ENCODE data around the gene POLA2. TPM values are rescaled to one million over a fixed set of nuclear protein-coding genes. Genes with fewer than 3 reads are reported as not detected.

Gene POLA2
- total RNA-seq, 1 experiment from 2014 or later = 35.6 TPM

DNA sequence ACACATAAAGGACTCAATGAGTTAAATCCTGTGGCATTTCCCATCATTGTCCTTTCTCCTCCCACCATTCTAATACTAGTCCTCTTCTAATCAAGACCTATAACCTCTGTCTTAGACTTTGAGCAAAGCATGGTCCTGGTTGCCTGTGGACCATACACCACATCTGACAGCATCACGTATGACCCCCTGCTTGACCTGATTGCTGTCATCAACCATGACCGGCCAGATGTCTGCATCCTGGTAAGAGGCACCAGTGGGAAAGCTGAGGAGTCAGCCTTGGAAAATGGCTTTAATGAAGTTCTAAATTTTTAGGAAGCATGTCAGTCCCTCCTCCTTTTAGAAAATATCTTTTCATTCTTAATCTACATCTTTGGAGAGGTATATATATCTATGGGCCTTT is 25.8 kb downstream of the POLA2 start (continued):
- TF ChIP-seq, protein P1, sequence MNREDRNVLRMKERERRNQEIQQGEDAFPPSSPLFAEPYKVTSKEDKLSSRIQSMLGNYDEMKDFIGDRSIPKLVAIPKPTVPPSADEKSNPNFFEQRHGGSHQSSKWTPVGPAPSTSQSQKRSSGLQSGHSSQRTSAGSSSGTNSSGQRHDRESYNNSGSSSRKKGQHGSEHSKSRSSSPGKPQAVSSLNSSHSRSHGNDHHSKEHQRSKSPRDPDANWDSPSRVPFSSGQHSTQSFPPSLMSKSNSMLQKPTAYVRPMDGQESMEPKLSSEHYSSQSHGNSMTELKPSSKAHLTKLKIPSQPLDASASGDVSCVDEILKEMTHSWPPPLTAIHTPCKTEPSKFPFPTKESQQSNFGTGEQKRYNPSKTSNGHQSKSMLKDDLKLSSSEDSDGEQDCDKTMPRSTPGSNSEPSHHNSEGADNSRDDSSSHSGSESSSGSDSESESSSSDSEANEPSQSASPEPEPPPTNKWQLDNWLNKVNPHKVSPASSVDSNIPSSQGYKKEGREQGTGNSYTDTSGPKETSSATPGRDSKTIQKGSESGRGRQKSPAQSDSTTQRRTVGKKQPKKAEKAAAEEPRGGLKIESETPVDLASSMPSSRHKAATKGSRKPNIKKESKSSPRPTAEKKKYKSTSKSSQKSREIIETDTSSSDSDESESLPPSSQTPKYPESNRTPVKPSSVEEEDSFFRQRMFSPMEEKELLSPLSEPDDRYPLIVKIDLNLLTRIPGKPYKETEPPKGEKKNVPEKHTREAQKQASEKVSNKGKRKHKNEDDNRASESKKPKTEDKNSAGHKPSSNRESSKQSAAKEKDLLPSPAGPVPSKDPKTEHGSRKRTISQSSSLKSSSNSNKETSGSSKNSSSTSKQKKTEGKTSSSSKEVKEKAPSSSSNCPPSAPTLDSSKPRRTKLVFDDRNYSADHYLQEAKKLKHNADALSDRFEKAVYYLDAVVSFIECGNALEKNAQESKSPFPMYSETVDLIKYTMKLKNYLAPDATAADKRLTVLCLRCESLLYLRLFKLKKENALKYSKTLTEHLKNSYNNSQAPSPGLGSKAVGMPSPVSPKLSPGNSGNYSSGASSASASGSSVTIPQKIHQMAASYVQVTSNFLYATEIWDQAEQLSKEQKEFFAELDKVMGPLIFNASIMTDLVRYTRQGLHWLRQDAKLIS (CRISPR knock-in tag; IDR thresholded peaks at IDR 0.05; ENCODE audit: borderline replicate concordance) = no peak
- no peak for TF ChIP-seq SOX15 (CRISPR knock-in tag; IDR thresholded peaks at IDR 0.05)
- no peak for TF ChIP-seq ZNF121 (CRISPR knock-in tag; IDR thresholded peaks at IDR 0.05)
- no peak for TF ChIP-seq NR1H2 (CRISPR knock-in tag; IDR thresholded peaks at IDR 0.05)
- TF ChIP-seq, protein P2, sequence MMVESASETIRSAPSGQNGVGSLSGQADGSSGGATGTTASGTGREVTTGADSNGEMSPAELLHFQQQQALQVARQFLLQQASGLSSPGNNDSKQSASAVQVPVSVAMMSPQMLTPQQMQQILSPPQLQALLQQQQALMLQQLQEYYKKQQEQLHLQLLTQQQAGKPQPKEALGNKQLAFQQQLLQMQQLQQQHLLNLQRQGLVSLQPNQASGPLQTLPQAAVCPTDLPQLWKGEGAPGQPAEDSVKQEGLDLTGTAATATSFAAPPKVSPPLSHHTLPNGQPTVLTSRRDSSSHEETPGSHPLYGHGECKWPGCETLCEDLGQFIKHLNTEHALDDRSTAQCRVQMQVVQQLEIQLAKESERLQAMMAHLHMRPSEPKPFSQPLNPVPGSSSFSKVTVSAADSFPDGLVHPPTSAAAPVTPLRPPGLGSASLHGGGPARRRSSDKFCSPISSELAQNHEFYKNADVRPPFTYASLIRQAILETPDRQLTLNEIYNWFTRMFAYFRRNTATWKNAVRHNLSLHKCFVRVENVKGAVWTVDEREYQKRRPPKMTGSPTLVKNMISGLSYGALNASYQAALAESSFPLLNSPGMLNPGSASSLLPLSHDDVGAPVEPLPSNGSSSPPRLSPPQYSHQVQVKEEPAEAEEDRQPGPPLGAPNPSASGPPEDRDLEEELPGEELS (CRISPR knock-in tag; IDR thresholded peaks at IDR 0.05) = no peak
- no peak for TF ChIP-seq ZNF423 (CRISPR knock-in tag; IDR thresholded peaks at IDR 0.05)
- no peak for TF ChIP-seq TCF7 (CRISPR knock-in tag; IDR thresholded peaks at IDR 0.05; ENCODE audit: low read depth)
- no peak for TF ChIP-seq MYBL2 (CRISPR knock-in tag; IDR thresholded peaks at IDR 0.05)
- TF ChIP-seq, protein P3, sequence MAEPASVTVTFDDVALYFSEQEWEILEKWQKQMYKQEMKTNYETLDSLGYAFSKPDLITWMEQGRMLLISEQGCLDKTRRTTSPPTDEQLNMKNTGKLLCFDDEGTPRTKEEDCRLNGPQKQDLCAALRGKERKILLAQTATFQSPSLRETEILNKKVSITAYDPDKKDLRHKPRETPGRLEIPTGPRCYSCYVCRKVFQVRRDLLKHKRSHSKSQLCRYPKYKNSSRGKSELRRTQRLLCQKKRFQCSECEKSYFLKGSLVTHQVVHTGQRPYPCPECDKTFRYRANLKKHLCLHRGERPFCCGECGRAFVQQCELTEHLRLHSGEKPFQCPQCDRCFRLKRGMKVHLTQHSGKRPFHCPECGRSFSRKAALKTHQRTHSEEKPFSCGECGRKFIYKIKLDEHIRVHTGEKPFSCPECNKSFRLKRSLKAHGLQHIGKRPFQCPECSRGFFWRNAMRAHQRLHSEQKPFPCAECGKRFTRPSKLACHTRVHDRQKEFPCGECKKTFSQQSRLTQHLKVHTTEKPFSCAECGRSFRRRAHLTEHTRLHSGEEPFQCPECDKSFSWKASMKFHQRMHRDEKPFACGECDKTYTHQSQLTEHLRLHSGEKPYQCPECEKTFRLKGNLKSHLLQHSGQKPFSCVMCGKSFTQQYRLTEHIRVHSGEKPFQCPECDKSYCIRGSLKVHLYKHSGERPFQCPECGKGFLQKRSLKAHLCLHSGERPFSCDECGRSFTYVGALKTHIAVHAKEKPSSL (CRISPR knock-in tag; conservative IDR thresholded peaks at IDR 0.05) = no peak
- no peak for TF ChIP-seq MAX (CRISPR knock-in tag; IDR thresholded peaks at IDR 0.05)

DNA sequence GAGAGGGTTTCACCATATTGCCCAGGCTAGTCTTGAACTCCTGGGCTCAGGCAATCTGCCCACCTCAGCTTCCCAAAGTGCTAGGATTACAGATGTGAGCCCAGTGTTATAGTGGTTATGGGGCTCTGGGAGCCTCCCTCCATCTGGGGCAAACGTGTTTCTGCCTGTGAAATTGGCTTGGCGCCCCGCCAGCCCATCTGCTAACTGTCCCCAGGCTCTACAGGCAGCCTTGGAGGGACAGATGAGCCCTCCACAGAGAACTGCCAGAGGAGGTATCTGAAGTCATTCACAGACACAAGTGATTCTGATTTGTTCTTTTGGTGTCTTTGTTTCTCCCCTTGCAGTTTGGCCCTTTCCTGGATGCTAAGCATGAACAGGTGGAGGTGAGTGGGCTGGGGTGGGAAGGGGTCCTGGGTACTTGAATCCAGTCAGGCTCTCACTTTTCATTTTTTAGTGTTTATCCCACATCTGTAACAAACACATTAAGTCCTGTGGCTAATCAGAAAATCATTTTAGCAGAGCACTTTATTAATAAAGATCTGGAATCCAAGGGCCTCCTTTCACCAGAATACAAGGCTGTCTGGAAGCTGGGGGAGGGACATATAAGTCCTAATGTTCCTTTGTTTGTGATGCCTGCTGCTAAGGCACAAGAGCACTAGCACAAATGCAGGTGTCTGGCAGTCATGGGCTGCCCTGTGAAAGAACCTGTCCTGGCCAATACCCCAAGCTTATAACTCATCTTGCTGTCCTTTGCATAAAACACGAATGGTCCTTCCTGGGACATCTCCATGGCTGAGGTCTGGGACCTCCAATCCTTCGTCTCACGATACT is 27.2 kb downstream of the POLA2 start:
- peaks cover 5% of the 10 kb centered on the region for H3K4me1 Mint-ChIP-seq
- H3K4me3 Mint-ChIP-seq = no peak overlapping the region
- TF ChIP-seq EMX1 (CRISPR knock-in tag; IDR thresholded peaks at IDR 0.05) = no peak
- no peak for TF ChIP-seq MAX (CRISPR knock-in tag; IDR thresholded peaks at IDR 0.05)
- no peak for TF ChIP-seq GABPB1 (CRISPR knock-in tag; IDR thresholded peaks at IDR 0.05)
- TF ChIP-seq SMAD3 (CRISPR knock-in tag; IDR thresholded peaks at IDR 0.05; ENCODE audit: borderline replicate concordance) = no peak
- TF ChIP-seq MXD4 (CRISPR knock-in tag; IDR thresholded peaks at IDR 0.05; ENCODE audit: borderline replicate concordance) = no peak
- no peak for TF ChIP-seq IRF2 (CRISPR knock-in tag; IDR thresholded peaks at IDR 0.05; ENCODE audit: borderline replicate concordance, low read depth)
- no peak for TF ChIP-seq CREB1 (CRISPR knock-in tag; IDR thresholded peaks at IDR 0.05)
- TF ChIP-seq ETV6 (CRISPR knock-in tag; IDR thresholded peaks at IDR 0.05) = no peak
- TF ChIP-seq ZNF317 (CRISPR knock-in tag; IDR thresholded peaks at IDR 0.05; ENCODE audit: borderline replicate concordance, low read depth) = no peak
- no peak for TF ChIP-seq GTF2I (CRISPR knock-in tag; conservative IDR thresholded peaks at IDR 0.05)
- TF ChIP-seq, protein P4, sequence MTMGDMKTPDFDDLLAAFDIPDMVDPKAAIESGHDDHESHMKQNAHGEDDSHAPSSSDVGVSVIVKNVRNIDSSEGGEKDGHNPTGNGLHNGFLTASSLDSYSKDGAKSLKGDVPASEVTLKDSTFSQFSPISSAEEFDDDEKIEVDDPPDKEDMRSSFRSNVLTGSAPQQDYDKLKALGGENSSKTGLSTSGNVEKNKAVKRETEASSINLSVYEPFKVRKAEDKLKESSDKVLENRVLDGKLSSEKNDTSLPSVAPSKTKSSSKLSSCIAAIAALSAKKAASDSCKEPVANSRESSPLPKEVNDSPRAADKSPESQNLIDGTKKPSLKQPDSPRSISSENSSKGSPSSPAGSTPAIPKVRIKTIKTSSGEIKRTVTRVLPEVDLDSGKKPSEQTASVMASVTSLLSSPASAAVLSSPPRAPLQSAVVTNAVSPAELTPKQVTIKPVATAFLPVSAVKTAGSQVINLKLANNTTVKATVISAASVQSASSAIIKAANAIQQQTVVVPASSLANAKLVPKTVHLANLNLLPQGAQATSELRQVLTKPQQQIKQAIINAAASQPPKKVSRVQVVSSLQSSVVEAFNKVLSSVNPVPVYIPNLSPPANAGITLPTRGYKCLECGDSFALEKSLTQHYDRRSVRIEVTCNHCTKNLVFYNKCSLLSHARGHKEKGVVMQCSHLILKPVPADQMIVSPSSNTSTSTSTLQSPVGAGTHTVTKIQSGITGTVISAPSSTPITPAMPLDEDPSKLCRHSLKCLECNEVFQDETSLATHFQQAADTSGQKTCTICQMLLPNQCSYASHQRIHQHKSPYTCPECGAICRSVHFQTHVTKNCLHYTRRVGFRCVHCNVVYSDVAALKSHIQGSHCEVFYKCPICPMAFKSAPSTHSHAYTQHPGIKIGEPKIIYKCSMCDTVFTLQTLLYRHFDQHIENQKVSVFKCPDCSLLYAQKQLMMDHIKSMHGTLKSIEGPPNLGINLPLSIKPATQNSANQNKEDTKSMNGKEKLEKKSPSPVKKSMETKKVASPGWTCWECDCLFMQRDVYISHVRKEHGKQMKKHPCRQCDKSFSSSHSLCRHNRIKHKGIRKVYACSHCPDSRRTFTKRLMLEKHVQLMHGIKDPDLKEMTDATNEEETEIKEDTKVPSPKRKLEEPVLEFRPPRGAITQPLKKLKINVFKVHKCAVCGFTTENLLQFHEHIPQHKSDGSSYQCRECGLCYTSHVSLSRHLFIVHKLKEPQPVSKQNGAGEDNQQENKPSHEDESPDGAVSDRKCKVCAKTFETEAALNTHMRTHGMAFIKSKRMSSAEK (CRISPR knock-in tag; IDR thresholded peaks at IDR 0.05; ENCODE audit: borderline replicate concordance) = no peak
- no peak overlapping the region for H3K27ac Mint-ChIP-seq
- ATAC-seq (no peak), DNase-seq (ENCODE audit: low spot score) (no peak)
- H3K9me3 Mint-ChIP-seq = no peaks in the 10 kb centered on the region
- peaks cover 72% of the 10 kb centered on the region for H3K36me3 Mint-ChIP-seq
- ChIA-PET POLR2A (no interaction called here), CTCF (interaction anchor here (1.2 to 4.2 kb wide), 2 partner anchors 14 to 26 kb away, joined by 3 to 14 read pairs; no protein-coding TSS in a partner anchor)
- H3K27me3 Mint-ChIP-seq (ENCODE audit: low read depth) = no peaks in the 10 kb centered on the region
